ENCODE measurements around the gene GNGT2. TPM values are rescaled to one million over a fixed set of nuclear protein-coding genes. Genes with fewer than 3 reads are reported as not detected.

The GNGT2 gene
- total RNA-seq, 1 experiment from 2014 or later: not detected

- Histone ChIP-seq H3K27me3 (ENCODE audit: control insufficient read depth, insufficient read depth, low read length) (peaks cover 9% of the 10 kb centered on the region; the same call in 1 of the 2 replicates), H3K27ac (ENCODE audit: low read length) (no peak overlapping the region), H3K4me3 (ENCODE audit: low read depth in 2 of 2, low read length in 2 of 2) (no peak overlapping the region), H3K9me3 (ENCODE audit: control insufficient read depth, insufficient read depth, low read depth, low read length) (no peaks in the 10 kb centered on the region), H3K36me3 (ENCODE audit: control insufficient read depth, insufficient read depth, low read length) (no peaks in the 10 kb centered on the region), H3K4me1 (ENCODE audit: control insufficient read depth, insufficient read depth, low read length) (no peaks in the 10 kb centered on the region)
- ChIA-PET CTCF (interaction anchor here (0.6 kb wide), 1 partner anchor 398 kb away, joined by 11 read pairs; no protein-coding TSS in a partner anchor), POLR2A (interaction anchor here (0.5 kb wide), 1 partner anchor 123 kb away, joined by 3 read pairs; no protein-coding TSS in a partner anchor)
- in situ Hi-C loops (cut with HindIII; ENCODE audit: low pct_unique_long_range_greater_than_20kb, low sequenced_read_pairs) (no loop called here), intact Hi-C loops (cut with micrococcal nuclease; ENCODE audit: unreplicated experiment) (no loop called here)
- no peak for ATAC-seq
- no peak for DNase-seq (ENCODE audit: low read depth, low spot score)
- no peak for TF ChIP-seq REST (IDR thresholded peaks at IDR 0.05; ENCODE audit: insufficient read depth in 1 of 2, low read depth in 2 of 2, low read length in 1 of 2)
- TF ChIP-seq CTCF (IDR thresholded peaks at IDR 0.05): no peak
- TF ChIP-seq POLR2AphosphoS5 (IDR thresholded peaks at IDR 0.05; ENCODE audit: low read depth, low read length): no peak
- no peak for TF ChIP-seq SIN3A (IDR thresholded peaks at IDR 0.05; ENCODE audit: borderline replicate concordance, insufficient read depth, low read depth, low read length)
- no peak for TF ChIP-seq TCF7L2 (IDR thresholded peaks at IDR 0.05; ENCODE audit: low read depth, low read length)
- BruUV-seq (replicated peaks): no TSS peak
Observed at GRCh38 chr17:49209061-49209571, 1.3 kb downstream of the GNGT2 start.

GRCh38 chr17:49204516-49204915 is 5.9 kb downstream of the GNGT2 start:
- in situ Hi-C loops (cut with HindIII; ENCODE audit: low pct_unique_long_range_greater_than_20kb, low sequenced_read_pairs) (no loop called here), intact Hi-C loops (cut with micrococcal nuclease; ENCODE audit: unreplicated experiment) (no loop called here)
- H3K4me3 ChIP-seq (ENCODE audit: low read depth in 2 of 2, low read length in 2 of 2): no peak overlapping the region
- no peaks in the 10 kb centered on the region for H3K4me1 ChIP-seq (ENCODE audit: control insufficient read depth, insufficient read depth, low read length)
- no peak for DNase-seq (ENCODE audit: low read depth, low spot score)
- CTCF ChIA-PET: no interaction called here
- BruUV-seq (replicated peaks): no TSS peak
- no peak overlapping the region for H3K27ac ChIP-seq (ENCODE audit: low read length)
- no peaks in the 10 kb centered on the region for H3K9me3 ChIP-seq (ENCODE audit: control insufficient read depth, insufficient read depth, low read depth, low read length)
- no peak for ATAC-seq
- POLR2A ChIA-PET: interaction anchor here (0.6 kb wide), 1 partner anchor 305 kb away, joined by 14 read pairs; no protein-coding TSS in a partner anchor
- peaks cover 3% of the 10 kb centered on the region for H3K27me3 ChIP-seq (ENCODE audit: control insufficient read depth, insufficient read depth, low read length)
- no peak for TF ChIP-seq SIN3A (IDR thresholded peaks at IDR 0.05; ENCODE audit: borderline replicate concordance, insufficient read depth, low read depth, low read length)
- no peak for TF ChIP-seq POLR2AphosphoS5 (IDR thresholded peaks at IDR 0.05; ENCODE audit: low read depth, low read length)
- TF ChIP-seq CTCF (IDR thresholded peaks at IDR 0.05): no peak
- no peak for TF ChIP-seq REST (IDR thresholded peaks at IDR 0.05; ENCODE audit: insufficient read depth in 1 of 2, low read depth in 2 of 2, low read length in 1 of 2)
- no peak for TF ChIP-seq TCF7L2 (IDR thresholded peaks at IDR 0.05; ENCODE audit: low read depth, low read length)
- no peaks in the 10 kb centered on the region for H3K36me3 ChIP-seq (ENCODE audit: control insufficient read depth, insufficient read depth, low read length)
